Measurements from ENCODE around the gene TPH2. TPM values are rescaled to one million over a fixed set of nuclear protein-coding genes. Genes with fewer than 3 reads are reported as not detected.

The TPH2 gene
- total and polyA plus RNA-seq, 10 donors: 0.06 to 7.2 (median 1.5) TPM; not detected in 4

GRCh38 chr12:71945883-71946282 is 7.2 kb downstream of the TPH2 start:
- no peak for DNase-seq
- WGBS, 5 donors: 81 to 89% (median 86%) methylated on average over 4 of the region's 4 CpGs
- Histone ChIP-seq H3K4me3 (no peak overlapping the region), H3K4me1 (no peaks in the 10 kb centered on the region), H3K36me3 (no peaks in the 10 kb centered on the region), H3K9me3 (no peaks in the 10 kb centered on the region), H3K27me3 (replicated peaks in 1 of 7) (peaks cover 0 to 50% (median 6%) of the 10 kb centered on the region in 7 donors), H3K27ac (no peak overlapping the region)
- intact Hi-C loops (cut with DNase I; ENCODE audit: low total_unique reads): no loop called here
- TF ChIP-seq POLR2AphosphoS5 (IDR thresholded peaks at IDR 0.05) (no peak), CTCF (IDR thresholded peaks at IDR 0.05 in 8 of 11, conservative IDR thresholded peaks at IDR 0.05 in 3 of 11) (no peak), POLR2A (IDR thresholded peaks at IDR 0.05) (no peak)

DNA sequence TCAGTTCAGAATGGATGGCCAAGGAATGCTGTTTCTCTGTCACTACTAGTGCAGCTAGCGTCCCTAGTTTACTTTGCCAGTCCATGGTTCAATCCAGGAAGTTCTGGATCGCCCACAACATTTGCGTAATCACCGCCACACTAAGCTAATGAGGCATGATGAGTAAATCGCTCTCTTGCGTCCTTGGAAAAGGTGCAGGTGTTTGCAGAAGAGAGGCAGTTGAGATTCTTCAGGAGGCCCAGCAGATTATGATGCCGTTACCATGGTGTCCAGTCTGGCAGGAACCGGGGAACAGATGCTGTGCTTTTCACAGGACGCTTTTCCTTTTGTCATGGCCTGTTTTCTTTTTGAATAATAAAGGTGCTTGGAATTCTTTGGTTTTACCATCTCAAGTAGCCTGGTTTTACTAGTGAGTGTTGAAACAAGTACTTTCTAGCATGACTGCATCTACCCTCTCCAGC is 9.0 kb downstream of the TPH2 start:
- H3K4me3 ChIP-seq: no peak overlapping the region
- no peak overlapping the region for H3K27ac ChIP-seq
- H3K4me1 ChIP-seq: no peaks in the 10 kb centered on the region
- H3K9me3 ChIP-seq: no peaks in the 10 kb centered on the region
- intact Hi-C loops (cut with DNase I; ENCODE audit: low total_unique reads): no loop called here
- WGBS, 5 donors: 22 to 38% (median 25%) methylated on average over 9 of the region's 9 CpGs
- no peak for DNase-seq
- H3K27me3 ChIP-seq (replicated peaks in 1 of 7): peaks cover 0 to 35% (median 6%) of the 10 kb centered on the region in 7 donors
- TF ChIP-seq CTCF (IDR thresholded peaks at IDR 0.05 in 8 of 11, conservative IDR thresholded peaks at IDR 0.05 in 3 of 11): no peak
- TF ChIP-seq POLR2AphosphoS5 (IDR thresholded peaks at IDR 0.05): no peak
- TF ChIP-seq POLR2A (IDR thresholded peaks at IDR 0.05): no peak
- H3K36me3 ChIP-seq: no peaks in the 10 kb centered on the region

GRCh38 chr12:71948390-71948789 is 9.7 kb downstream of the TPH2 start:
- TF ChIP-seq POLR2A (IDR thresholded peaks at IDR 0.05) (no peak), POLR2AphosphoS5 (IDR thresholded peaks at IDR 0.05) (no peak), CTCF (IDR thresholded peaks at IDR 0.05 in 8 of 11, conservative IDR thresholded peaks at IDR 0.05 in 3 of 11) (no peak)
- 43 to 52% (median 45%) methylated on average over 3 of the region's 3 CpGs for WGBS, 5 donors
- no peak overlapping the region for H3K27ac ChIP-seq

GRCh38 chr12:71949646-71950045 is 11.0 kb downstream of the TPH2 start:
- no peak overlapping the region for H3K4me3 ChIP-seq
- H3K27me3 ChIP-seq (replicated peaks in 1 of 7): peaks cover 0 to 25% (median 6%) of the 10 kb centered on the region in 7 donors
- no peaks in the 10 kb centered on the region for H3K36me3 ChIP-seq
- H3K4me1 ChIP-seq: no peaks in the 10 kb centered on the region
- WGBS, 5 donors: 60 to 71% (median 62%) methylated on average over 3 of the region's 3 CpGs
- no peak for TF ChIP-seq POLR2A (IDR thresholded peaks at IDR 0.05)
- no peak for TF ChIP-seq CTCF (IDR thresholded peaks at IDR 0.05 in 8 of 11, conservative IDR thresholded peaks at IDR 0.05 in 3 of 11)
- TF ChIP-seq POLR2AphosphoS5 (IDR thresholded peaks at IDR 0.05): no peak
- H3K27ac ChIP-seq: no peak overlapping the region
- no peaks in the 10 kb centered on the region for H3K9me3 ChIP-seq
- no peak for DNase-seq
- intact Hi-C loops (cut with DNase I; ENCODE audit: low total_unique reads): no loop called here

More at GRCh38 chr12:71948390-71948789, 9.7 kb downstream of the TPH2 start:
- DNase-seq: no peak
- H3K9me3 ChIP-seq: no peaks in the 10 kb centered on the region
- no peaks in the 10 kb centered on the region for H3K36me3 ChIP-seq
- intact Hi-C loops (cut with DNase I; ENCODE audit: low total_unique reads): no loop called here
- no peaks in the 10 kb centered on the region for H3K4me1 ChIP-seq
- peaks cover 0 to 32% (median 6%) of the 10 kb centered on the region in 7 donors for H3K27me3 ChIP-seq (replicated peaks in 1 of 7)
- H3K4me3 ChIP-seq: no peak overlapping the region
